HepG2 (cell line): Measurements from ENCODE around the gene PLD1. TPM values are rescaled to one million over a fixed set of nuclear protein-coding genes. Genes with fewer than 3 reads are reported as not detected.
A peak's percentile ranks its signal among the peaks of the same experiment; 100 is the strongest.
"Not testable (repeated sequence)": the region's sequence is repeated elsewhere in the genome, so short reads cannot be mapped to it uniquely, and the experiment has no call there.

Experiments used
- ATAC-seq: fragments of 200-7000 bp; cut with Tn5 transposase; 3 replicates; pipeline ENCODE4 v1.9.1; 2020; ENCODE audit warnings: mild to moderate bottlenecking, moderate library complexity
- BruUV-seq: library from RNA; stranded (reverse); fragments of 400-500 nt; replicated peaks from 2 replicates; lab custom pipeline; 2021; lab: Mats Ljungman, UMichigan
- CTCF ChIA-PET: fragments of 300-600 bp; formaldehyde crosslinking; extraction: SDS; loops from one replicate; lab custom pipeline; 2021; ENCODE audit warnings: low total read pairs, inconsistent platforms, low intra/inter-chr PET ratio; lab: Yijun Ruan, JAX
- POLR2A ChIA-PET: fragments of 350-600 bp; sonication (Branson Sonifier 250); formaldehyde crosslinking; loops from one replicate; lab custom pipeline; 2020; ENCODE audit warnings: antibody characterized with exemption, inconsistent platforms; lab: Yijun Ruan, JAX
- DNase-seq: peaks from one replicate; pipeline ENCODE4 v3.0.0-alpha.2; 2015; ENCODE audit warnings: low spot score
- FAIRE-seq: peaks from 3 replicates; lab custom pipeline; 2011; peaks lifted over from hg19 to GRCh38; lab: Jason Lieb, UNC
- H2AFZ ChIP-seq: one replicate; pipeline ENCODE4 v1.6.1; 2011; ENCODE audit warnings: low read length, inconsistent platforms
- H3K27ac ChIP-seq: fragments of 300-600 bp; 3 replicates; pipeline ENCODE4 v1.8.0; 2011; ENCODE audit warnings: mixed run types, mild to moderate bottlenecking, mixed read lengths, low read length, inconsistent platforms; ENCODE audit not compliant: insufficient read depth; ENCODE audit errors: extremely low read length
- H3K27me3 ChIP-seq, 2 experiments: fragments of 200-600 bp in 1 of 2; 2 replicates in 1 of 2; 3 replicates in 1 of 2; pipeline versions ENCODE4 v1.6.0 to v1.8.0; 2011; ENCODE audit warnings: low read length in 2 of 2, mild to moderate bottlenecking in 2 of 2, moderate library complexity in 2 of 2, inconsistent platforms in 1 of 2; ENCODE audit not compliant: insufficient read depth in 2 of 2, control insufficient read depth in 1 of 2
- H3K36me3 ChIP-seq, 2 experiments: fragments of 200-600 bp in 1 of 2; replicated peaks in 1 of 2; 2 replicates in 1 of 2; 3 replicates in 1 of 2; pipeline versions ENCODE4 v1.5.1 to v1.8.0; 2011; ENCODE audit warnings: low read length in 2 of 2, inconsistent platforms in 1 of 2; ENCODE audit not compliant: insufficient read depth in 2 of 2, control insufficient read depth in 1 of 2
- H3K4me1 ChIP-seq: 2 replicates; pipeline ENCODE4 v1.5.1; 2012; ENCODE audit warnings: low read length, inconsistent platforms; ENCODE audit not compliant: insufficient read depth
- H3K4me2 ChIP-seq: 2 replicates; pipeline ENCODE4 v1.6.0; 2011; ENCODE audit warnings: low read depth, low read length, inconsistent platforms
- H3K4me3 ChIP-seq, 3 experiments: fragments of 200-600 bp in 1 of 3; sonication (generic), shearing (Covaris generic) in 1 of 3; replicated peaks in 1 of 3; 2 replicates each; pipeline ENCODE4 v1.5.1; 2011 to 2016; ENCODE audit warnings: low read length in 3 of 3, inconsistent platforms in 2 of 3, low read depth in 2 of 3, mild to moderate bottlenecking in 2 of 3, control low read depth in 1 of 3, mixed read lengths in 1 of 3; ENCODE audit not compliant: insufficient read depth in 1 of 3
- H3K79me2 ChIP-seq: one replicate; pipeline ENCODE4 v1.6.1; 2011; ENCODE audit warnings: low read length, inconsistent platforms; ENCODE audit not compliant: insufficient read depth
- H3K9ac ChIP-seq: 2 replicates; pipeline ENCODE4 v1.6.0; 2011; ENCODE audit warnings: mild to moderate bottlenecking, low read depth, low read length, inconsistent platforms; ENCODE audit not compliant: insufficient read depth
- H3K9me3 ChIP-seq: 2 replicates; pipeline ENCODE4 v1.5.1; 2012; ENCODE audit warnings: mild to moderate bottlenecking, low read length
- H4K20me1 ChIP-seq: 2 replicates; pipeline ENCODE4 v1.6.0; 2011; ENCODE audit warnings: inconsistent platforms, mild to moderate bottlenecking, low read length, moderate library complexity; ENCODE audit not compliant: insufficient read depth
- ASH2L ChIP-seq: fragments of 300-600, 200-600 bp; sonication (generic); IDR thresholded peaks from 2 replicates; pipeline ENCODE4 v1.7.0; 2017; ENCODE audit warnings: low read depth, mild to moderate bottlenecking, moderate library complexity, mixed read lengths, low read length; ENCODE audit not compliant: insufficient read length
- CHD4 ChIP-seq: fragments of 200-600 bp; sonication (generic); IDR thresholded peaks from 2 replicates; pipeline ENCODE4 v1.7.0; 2017; ENCODE audit warnings: mild to moderate bottlenecking, low read length, borderline replicate concordance
- KDM5A ChIP-seq: fragments of 200-600 bp; sonication (generic); IDR thresholded peaks from 2 replicates; pipeline ENCODE4 v1.7.0; 2018; ENCODE audit warnings: antibody characterized with exemption, mild to moderate bottlenecking, low read length, borderline replicate concordance
- YEATS2 ChIP-seq: sonication (generic); formaldehyde crosslinking; IDR thresholded peaks from 2 replicates; pipeline ENCODE4 v1.4.0; 2020; ENCODE audit warnings: missing genetic modification reagents, borderline replicate concordance
- ZFP36 ChIP-seq: fragments of 150-350 bp; IDR thresholded peaks from 2 replicates; pipeline ENCODE4 v1.6.1; 2018; ENCODE audit warnings: borderline replicate concordance, low read length, low read depth; ENCODE audit not compliant: partially characterized antibody
- ZNF280D ChIP-seq: sonication (generic); formaldehyde crosslinking; IDR thresholded peaks from 2 replicates; pipeline ENCODE4 v1.5.1; 2020; ENCODE audit warnings: mild to moderate bottlenecking, missing genetic modification reagents
- ZNF496 ChIP-seq: sonication (generic); formaldehyde crosslinking; IDR thresholded peaks from 2 replicates; pipeline ENCODE4 v1.8.1; 2023; ENCODE audit warnings: mild to moderate bottlenecking, moderate library complexity, missing genetic modification reagents; ENCODE audit not compliant: insufficient replicate concordance
- ZNF724P ChIP-seq: sonication (generic); formaldehyde crosslinking; IDR thresholded peaks from 2 replicates; pipeline ENCODE4 v1.8.0; 2022; ENCODE audit warnings: missing genetic modification reagents, borderline replicate concordance
- WGBS: methylation state at CpG from one replicate; pipeline ENCODE4 v1.1.6; 2017; ENCODE audit warnings: low lambda C conversion rate; 5-methylcytosine and 5-hydroxymethylcytosine counted together
- in situ Hi-C: cut with HindIII; loops from 2 replicates; pipeline ENCODE4 v1.10.0; 2017; ENCODE audit warnings: low pct_unique_long_range_greater_than_20kb; ENCODE audit not compliant: extremely low pct_ligation_motif_present
- intact Hi-C: fragments of 100-400 bp; cut with micrococcal nuclease; formaldehyde crosslinking; loops from one replicate; pipeline ENCODE4 v1.10.0; 2022; ENCODE audit not compliant: unreplicated experiment
- polyA plus RNA-seq, 8 experiments: library from polyadenylated mRNA; depleted of rRNA in 3 of 8; stranded (reverse) in 7 of 8; unstranded in 1 of 8; fragments of >200 nt; fragmentation: Illumina TruSeq in 4 of 8; extraction: Trizol in 4 of 8; gene quantifications; 2 replicates each; pipeline versions ENCODE4 v1.2.1 to v1.2.3, GENCODE V29; 2011 to 2016; ENCODE audit warnings: low read depth in 4 of 8, missing spikeins in 1 of 8, mixed read lengths in 1 of 8; ENCODE audit not compliant: insufficient read depth in 1 of 8
- total RNA-seq, 5 experiments: library from RNA; depleted of rRNA; stranded (reverse); fragments of >200 nt; fragmentation: Illumina TruSeq; extraction: Trizol; gene quantifications; 2 replicates each; pipeline ENCODE4 v1.2.3, GENCODE V29; 2016; ENCODE audit warnings: low read depth in 1 of 5

The PLD1 gene
- total and polyA plus RNA-seq, 2 of the 13 experiments (the other 11 are each of a cell fraction or from before 2014, with no cell fraction given), result 27.1 to 59.4 TPM

GRCh38 chr3:171858770-171859169 lies 48.5 kb upstream of the PLD1 start:
- in situ Hi-C loops, H4K20me1 ChIP-seq, BruUV-seq, ATAC-seq, intact Hi-C loops, H2AFZ ChIP-seq, CTCF ChIA-PET, DNase-seq, H3K9ac ChIP-seq, H3K27ac ChIP-seq, H3K4me3 ChIP-seq, H3K79me2 ChIP-seq, H3K4me2 ChIP-seq, POLR2A ChIA-PET, FAIRE-seq, H3K36me3 ChIP-seq, H3K27me3 ChIP-seq: not testable (repeated sequence)
- 99% methylated on average over 4 of the region's 4 CpGs for WGBS
- H3K4me1 ChIP-seq, result peaks cover 19% of the 10 kb centered on the region
- H3K9me3 ChIP-seq, result peaks cover 27% of the 10 kb centered on the region

DNA sequence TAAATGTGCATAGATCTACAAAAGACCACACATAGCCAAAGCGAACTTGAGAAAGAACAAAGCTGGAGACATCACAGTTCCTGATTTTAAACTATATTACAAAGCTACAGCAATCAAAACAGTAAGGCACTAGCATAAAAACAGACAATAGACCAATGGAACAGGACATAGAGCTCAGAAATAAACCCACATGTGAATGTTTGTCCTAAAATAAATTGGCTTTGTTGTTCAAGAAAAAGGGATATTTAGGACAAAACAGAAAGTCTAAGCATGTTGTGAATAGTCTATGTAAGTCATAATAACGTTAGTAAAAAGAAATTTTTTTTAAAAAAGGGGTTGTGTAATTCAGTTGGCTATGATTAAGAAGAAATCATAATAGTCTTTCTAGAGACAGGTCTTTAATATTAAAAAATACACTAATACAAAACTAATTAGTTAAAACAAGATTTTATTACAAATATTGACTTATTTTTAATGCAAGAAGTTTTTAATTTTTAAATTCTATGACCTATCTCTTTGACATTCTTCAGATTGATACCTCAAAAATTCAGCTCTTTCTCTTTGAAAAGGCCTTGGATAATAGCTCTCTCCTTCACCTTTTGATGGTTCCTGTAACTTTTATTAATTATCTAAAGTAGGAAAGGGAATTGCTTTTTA lies 44.5 kb upstream of the PLD1 start:
- H2AFZ ChIP-seq, result no peak overlapping the region
- no peak overlapping the region for H3K9ac ChIP-seq
- H3K9me3 ChIP-seq, result peaks cover 32% of the 10 kb centered on the region
- peaks cover 19% of the 10 kb centered on the region for H3K4me1 ChIP-seq
- ATAC-seq (no peak), FAIRE-seq (no peak), DNase-seq (no peak)
- H3K36me3 ChIP-seq, result no peaks in the 10 kb centered on the region
- H4K20me1 ChIP-seq, result no peaks in the 10 kb centered on the region
- H3K27me3 ChIP-seq, result no peaks in the 10 kb centered on the region
- CTCF ChIA-PET, result no interaction called here
- 46% methylated on average over 2 of the region's 2 CpGs for WGBS
- intact Hi-C loops, result no loop called here
- POLR2A ChIA-PET, result no interaction called here
- in situ Hi-C loops, result no loop called here
- no peak overlapping the region for H3K27ac ChIP-seq
- no peak overlapping the region for H3K4me2 ChIP-seq
- no peak for TF ChIP-seq YEATS2
- 0 out of 2 replicates have a peak, but pooled peaks have one; percentile 29 for TF ChIP-seq KDM5A
- TF ChIP-seq CHD4, result peak; percentile 95; the same call in 1 of the 2 replicates
- no peak for TF ChIP-seq ZNF496 (CRISPR knock-in tag)
- peak; percentile 74 for TF ChIP-seq ZFP36
- TF ChIP-seq ZNF280D (CRISPR knock-in tag), result peak; percentile 94
- TF ChIP-seq ASH2L, result no peak
- 0 out of 2 replicates have a peak, but pooled peaks have one; percentile 71 for TF ChIP-seq ZNF724P (CRISPR knock-in tag)
- no TSS peak for BruUV-seq
- H3K4me3 ChIP-seq, result no peak overlapping the region
- no peaks in the 10 kb centered on the region for H3K79me2 ChIP-seq
